Measurements from ENCODE around the gene EGFR.

Gene EGFR

GRCh38 chr7:55179931-55180682, 161.3 kb downstream of the EGFR start:
- Histone ChIP-seq H3K27ac (no peak overlapping the region), H3K4me3 (no peak overlapping the region)
- no peak for DNase-seq (ENCODE audit: low spot score)
- no peak for TF ChIP-seq CTCF (IDR thresholded peaks at IDR 0.05)

DNA sequence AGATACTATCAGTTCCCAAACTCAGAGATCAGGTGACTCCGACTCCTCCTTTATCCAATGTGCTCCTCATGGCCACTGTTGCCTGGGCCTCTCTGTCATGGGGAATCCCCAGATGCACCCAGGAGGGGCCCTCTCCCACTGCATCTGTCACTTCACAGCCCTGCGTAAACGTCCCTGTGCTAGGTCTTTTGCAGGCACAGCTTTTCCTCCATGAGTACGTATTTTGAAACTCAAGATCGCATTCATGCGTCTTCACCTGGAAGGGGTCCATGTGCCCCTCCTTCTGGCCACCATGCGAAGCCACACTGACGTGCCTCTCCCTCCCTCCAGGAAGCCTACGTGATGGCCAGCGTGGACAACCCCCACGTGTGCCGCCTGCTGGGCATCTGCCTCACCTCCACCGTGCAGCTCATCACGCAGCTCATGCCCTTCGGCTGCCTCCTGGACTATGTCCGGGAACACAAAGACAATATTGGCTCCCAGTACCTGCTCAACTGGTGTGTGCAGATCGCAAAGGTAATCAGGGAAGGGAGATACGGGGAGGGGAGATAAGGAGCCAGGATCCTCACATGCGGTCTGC, 162.2 kb downstream of the EGFR start:
- no peak for TF ChIP-seq CTCF (IDR thresholded peaks at IDR 0.05)
- DNase-seq (ENCODE audit: low spot score), result no peak
- Histone ChIP-seq H3K4me3 (no peak overlapping the region), H3K27ac (no peak overlapping the region)

- TF ChIP-seq CTCF (IDR thresholded peaks at IDR 0.05), result no peak
- no peak for DNase-seq (ENCODE audit: low spot score)
- Histone ChIP-seq H3K4me3 (no peak overlapping the region), H3K27ac (no peak overlapping the region)
Measured at GRCh38 chr7:55181762-55182161, 162.9 kb downstream of the EGFR start.

GRCh38 chr7:55183897-55184296, 165.1 kb downstream of the EGFR start:
- Histone ChIP-seq H3K4me3 (no peak overlapping the region), H3K27ac (no peak overlapping the region)
- no peak for DNase-seq (ENCODE audit: low spot score)
- TF ChIP-seq CTCF (IDR thresholded peaks at IDR 0.05), result no peak

GRCh38 chr7:55185321-55185802, 166.5 kb downstream of the EGFR start:
- H3K4me3 ChIP-seq, result no peak overlapping the region
- TF ChIP-seq CTCF (IDR thresholded peaks at IDR 0.05), result no peak
- H3K27ac ChIP-seq, result no peak overlapping the region
- DNase-seq (ENCODE audit: low spot score), result no peak

- DNase-seq (ENCODE audit: low spot score), result no peak
Measured at GRCh38 chr7:55185941-55186609, 167.3 kb downstream of the EGFR start.

More at GRCh38 chr7:55185941-55186609, 167.3 kb downstream of the EGFR start:
- Histone ChIP-seq H3K27ac (no peak overlapping the region), H3K4me3 (no peak overlapping the region)
- TF ChIP-seq CTCF (IDR thresholded peaks at IDR 0.05), result no peak

Data from coronary artery (tissue), 2 donors.